HG03378 (cell line): Measurements from ENCODE around the gene SYNDIG1L.
"Not testable (repeated sequence)": the region's sequence is repeated elsewhere in the genome, so short reads cannot be mapped to it uniquely, and the experiment has no call there.

Experiments used
- ATAC-seq: cut with Tn5 transposase; IDR thresholded peaks from one replicate; pipeline ENCODE4 v1.9.1; 2021; ENCODE audit warnings: mild to moderate bottlenecking, moderate library complexity; ENCODE audit not compliant: unreplicated experiment

SYNDIG1L gene

DNA sequence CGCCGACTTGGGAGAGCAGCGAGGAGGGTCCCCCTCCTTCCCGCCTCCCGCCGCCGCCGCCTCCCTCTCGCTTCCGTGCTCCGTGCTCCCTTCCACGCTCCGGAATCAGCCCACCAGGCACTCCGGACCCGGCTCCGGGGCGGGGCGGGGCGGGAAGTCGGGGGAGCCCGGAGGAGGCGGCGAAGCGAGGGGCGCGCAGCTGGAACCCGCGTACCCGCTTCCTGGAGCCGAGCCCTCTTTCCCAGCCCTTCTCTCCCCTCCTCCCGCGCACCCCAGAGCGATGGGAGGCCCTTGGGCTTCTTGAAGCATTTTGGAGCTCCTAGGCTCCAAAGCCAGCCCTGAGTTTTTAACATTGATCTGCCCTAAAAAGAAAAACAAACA lies at the start of gene SYNDIG1L:
Gene SYNDIG1L (minus strand): TSS at position 9 of the 381 bp plus-strand sequence. CDS start 16,466 bp downstream, outside the sequence.
- ATAC-seq, result no peak

DNA sequence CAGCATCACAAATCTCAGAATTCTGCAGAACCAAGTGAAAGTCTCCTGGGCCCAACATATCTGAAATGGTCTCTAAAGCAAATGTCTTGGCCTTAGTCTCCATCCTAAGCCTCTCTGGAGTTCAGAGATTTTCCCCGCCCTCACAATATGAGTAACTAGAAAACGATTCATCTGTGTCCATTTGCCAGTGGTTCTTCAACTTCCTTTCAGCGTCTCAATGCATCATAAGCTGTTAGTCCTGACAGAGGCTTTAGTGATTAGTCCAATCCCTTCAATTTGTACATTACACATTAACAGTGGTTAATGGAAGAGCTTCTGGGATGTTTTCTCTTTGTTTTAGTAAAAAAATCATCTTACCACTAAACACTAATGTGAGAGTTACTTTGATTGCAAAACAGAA lies 49.7 kb upstream of the SYNDIG1L start:
- no peak for ATAC-seq

DNA sequence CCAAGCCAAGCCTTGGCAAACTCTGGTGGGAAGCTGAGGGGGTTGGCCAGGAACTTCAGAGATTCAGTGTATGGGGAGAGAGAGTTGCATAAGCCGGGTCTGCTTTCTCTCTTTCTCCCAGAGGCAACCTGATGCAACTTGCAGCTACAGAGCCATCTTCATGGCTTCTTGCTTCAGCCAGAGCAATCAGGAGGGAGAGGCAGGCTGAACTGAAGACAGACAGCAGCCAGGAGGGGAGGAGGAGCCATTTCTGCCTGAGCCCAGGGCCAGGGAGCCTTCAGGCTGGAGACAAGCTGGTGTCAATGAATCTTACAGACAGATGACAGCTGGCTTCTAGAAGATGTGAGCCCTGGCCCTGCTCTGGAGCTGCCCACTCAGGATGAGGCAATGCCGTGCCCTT lies 48.4 kb upstream of the SYNDIG1L start:
- ATAC-seq, result no peak

GRCh38 chr14:74472601-74473000 lies 46.6 kb upstream of the SYNDIG1L start:
- ATAC-seq, result no peak

DNA sequence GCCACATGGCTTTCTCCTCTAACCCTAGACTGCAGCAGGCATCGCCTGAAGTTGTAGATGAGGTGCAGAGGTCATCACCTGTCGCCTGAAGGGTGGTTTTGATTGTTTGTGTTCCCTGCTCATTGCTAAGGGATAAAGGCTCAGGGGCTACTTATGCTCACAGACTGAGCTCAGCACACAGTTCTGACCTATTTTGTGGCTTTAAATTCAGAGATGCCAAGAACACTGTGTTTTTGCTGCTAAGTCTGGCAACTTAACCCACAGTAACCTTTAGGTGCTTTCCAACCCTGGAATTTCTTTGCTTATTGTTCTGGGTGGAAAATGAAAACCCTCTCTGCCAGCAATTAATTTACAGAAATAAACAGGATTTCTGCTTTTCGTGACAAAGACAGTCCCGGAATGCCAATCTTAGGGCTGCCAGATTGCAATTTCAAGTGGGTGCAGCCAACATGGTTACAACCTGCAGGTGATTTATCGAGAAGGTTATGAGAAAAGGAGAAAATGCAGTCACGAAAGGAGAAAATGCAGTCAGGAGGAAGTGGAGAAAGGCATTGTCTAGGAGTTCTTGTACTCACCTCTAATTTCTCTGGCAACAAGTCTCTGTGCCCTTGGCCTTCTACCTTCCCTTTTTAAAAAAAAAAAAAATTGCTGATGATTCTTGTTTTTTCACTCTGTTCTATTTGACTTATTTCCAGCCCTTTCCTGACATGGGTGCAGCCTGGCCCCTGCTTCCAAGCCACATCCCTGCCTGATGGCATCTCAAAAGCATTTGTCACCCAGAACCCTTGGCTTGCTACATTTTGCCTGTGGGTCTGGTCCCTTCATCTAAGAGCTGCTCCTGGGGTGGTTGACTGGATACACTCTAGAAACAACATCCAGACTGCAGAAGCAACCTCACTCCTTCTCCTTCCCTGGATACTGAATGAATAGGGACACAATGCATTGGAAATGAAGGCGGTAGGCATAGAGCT lies 43.8 kb upstream of the SYNDIG1L start:
- ATAC-seq, result no peak

- ATAC-seq, result no peak
Observed at GRCh38 chr14:74468513-74468912, 42.5 kb upstream of the SYNDIG1L start.

DNA sequence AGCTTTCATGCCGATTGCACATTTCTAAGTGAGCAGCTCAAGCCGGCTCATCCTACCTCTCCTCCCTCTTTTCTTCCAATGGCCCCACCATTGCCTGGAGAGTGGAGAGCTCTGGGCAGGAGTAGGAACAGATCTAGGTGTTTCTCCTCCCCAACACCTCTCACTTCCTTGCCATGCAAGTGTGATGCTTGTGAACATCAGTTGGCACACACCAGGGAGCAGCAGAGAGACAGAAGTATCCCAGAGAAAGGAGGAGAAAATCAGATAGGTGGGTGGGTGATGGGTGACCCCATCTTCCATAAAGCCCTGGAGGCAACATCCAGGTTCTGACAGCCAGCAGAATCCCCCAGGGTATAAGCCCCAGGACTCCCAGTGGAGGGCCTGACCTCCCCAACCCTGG lies 39.3 kb upstream of the SYNDIG1L start:
- no peak for ATAC-seq

GRCh38 chr14:74464785-74465184 lies 38.8 kb upstream of the SYNDIG1L start:
- ATAC-seq, result no peak

DNA sequence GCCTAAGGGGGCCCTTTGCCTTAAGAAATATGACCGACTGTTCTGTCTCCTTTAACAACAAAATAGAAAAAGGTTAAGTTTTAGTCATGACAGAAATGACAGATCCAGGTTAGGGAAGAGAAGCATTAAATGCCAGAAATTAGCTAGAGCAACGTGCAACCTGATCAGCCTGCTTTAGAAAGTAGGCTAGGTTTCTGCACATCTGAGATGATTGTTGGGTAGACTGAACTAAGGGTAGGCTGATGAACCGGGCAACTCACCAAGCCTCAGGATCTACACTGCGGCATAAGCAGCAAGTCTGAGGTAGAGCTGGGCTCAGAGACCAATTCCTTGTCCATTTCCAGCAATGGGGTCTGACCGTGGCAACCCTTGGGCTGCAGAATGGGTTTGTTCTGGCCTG lies 37.7 kb upstream of the SYNDIG1L start:
- no peak for ATAC-seq

DNA sequence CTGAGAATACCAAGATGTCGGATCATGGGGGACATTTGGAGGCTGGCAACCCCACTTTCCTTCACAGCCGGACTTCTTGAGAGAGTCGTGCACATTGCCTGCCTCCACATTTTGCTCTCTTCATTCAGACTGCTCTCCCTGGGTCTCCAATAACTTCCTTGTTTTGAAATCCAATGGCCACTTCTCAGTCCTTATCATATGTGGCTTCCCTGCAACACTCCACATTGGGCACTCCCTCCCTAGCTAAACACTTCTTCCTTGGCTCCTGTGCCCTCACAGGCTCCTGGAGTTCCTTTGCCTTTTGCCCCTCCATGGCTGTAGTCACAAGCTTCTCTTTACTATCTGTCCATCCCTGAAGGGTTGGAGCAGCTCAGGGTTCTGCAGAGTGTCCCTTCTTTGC lies 37.0 kb upstream of the SYNDIG1L start:
- no peak for ATAC-seq

DNA sequence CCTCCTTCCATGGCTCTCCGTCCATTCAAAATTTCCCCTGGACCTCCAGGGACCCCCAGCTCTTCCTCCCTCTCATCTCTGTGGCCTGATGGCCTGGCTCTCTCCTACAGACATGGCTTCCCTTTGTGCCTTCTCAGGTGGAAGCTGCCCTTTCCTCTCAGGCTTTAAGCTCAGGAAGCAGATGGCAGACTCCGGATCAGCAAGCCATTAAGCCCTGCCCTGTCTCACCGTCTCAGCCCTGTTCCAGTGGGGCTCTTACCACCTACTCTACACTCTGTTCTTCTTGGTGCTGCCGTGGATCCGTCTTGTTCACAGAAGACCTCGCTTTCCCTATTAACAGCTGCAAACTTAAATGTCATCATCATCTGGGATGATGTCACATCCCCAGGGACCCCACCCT lies 34.0 kb upstream of the SYNDIG1L start:
- ATAC-seq, result no peak

DNA sequence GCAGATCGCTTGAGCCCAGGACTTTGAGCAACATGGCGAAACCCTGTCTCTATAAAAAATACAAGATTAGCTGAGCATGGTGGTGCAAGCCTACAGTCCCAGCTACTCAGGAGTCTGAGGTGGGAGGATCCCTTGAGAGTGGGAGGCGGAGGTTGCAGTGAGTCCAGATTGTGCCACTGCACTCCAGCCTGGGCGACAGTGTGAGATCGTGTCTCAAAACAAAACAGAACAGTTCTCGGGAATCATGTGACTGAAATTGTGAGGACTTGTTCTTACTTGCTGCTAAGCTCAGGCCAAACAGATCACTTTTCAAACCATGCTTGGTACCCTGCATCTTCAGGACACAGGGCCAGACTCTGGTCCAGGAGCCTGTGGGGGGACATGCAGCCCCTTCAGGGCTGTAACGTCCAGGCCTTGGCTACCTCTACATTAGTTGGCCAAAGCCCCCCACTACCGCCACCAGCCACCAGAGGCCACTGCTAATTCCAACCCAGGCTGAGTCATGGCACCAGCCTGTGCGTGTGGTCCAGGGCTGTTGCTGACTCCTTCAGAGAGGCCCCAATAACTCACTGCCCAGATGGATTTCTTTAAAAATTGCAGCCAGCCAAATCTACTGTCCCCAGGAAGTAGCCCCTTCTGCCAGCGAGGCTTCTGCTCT lies 33.4 kb upstream of the SYNDIG1L start:
- no peak for ATAC-seq

- no peak for ATAC-seq
Observed at GRCh38 chr14:74457565-74457895, 31.5 kb upstream of the SYNDIG1L start.

- no peak for ATAC-seq
Observed at GRCh38 chr14:74456684-74457564, 30.9 kb upstream of the SYNDIG1L start.

GRCh38 chr14:74454397-74454796 lies 28.4 kb upstream of the SYNDIG1L start:
- ATAC-seq, result not testable (repeated sequence)

GRCh38 chr14:74444866-74445265 lies 18.9 kb upstream of the SYNDIG1L start:
- ATAC-seq, result no peak

DNA sequence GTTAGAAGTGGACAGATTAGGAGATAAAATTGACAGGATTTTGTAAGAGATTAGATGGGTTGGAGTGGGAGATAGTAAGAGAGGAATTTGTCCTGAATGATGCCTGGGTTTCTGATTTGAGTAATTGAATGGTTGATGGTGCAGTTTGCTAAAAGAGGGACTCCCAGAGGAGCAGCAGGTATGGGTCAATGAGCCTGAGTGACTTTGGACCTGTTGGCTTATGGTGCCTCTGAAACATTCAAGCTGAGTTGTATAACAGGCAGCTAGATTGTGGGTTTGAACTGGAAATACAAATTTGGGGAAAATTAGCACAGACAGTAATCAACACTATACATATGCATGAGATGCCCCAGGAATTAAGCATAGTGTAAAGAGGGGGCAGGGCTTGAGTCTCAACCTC lies 16.7 kb upstream of the SYNDIG1L start:
- no peak for ATAC-seq

- ATAC-seq, result no peak
Observed at GRCh38 chr14:74441113-74441512, 15.1 kb upstream of the SYNDIG1L start.

DNA sequence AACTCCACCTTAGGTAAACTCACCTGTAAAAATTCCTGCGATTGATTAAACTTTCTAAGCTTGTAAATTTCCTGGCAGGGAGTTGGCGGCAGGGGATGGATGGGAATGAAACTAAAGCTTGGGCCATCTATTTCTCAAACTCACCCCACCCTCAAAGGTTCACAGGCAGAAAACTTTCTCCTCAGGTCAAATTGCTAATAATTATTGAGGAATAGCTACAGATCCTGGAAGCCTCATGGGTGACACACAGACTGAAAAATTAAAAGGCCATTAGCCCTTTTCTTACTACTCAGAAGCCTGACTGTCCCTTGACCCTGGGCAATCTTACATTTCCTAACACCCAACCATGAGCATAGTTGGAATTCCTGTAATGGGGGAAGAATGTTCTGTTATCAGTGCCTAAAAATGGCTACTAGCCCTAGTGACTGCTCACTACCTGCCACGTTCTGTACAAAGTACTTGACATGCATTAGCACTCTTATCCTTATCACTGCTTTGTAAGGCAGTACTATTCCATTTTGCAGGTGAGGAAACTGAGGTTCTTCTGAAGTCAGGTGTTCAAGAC lies 12.4 kb upstream of the SYNDIG1L start:
- ATAC-seq, result no peak

DNA sequence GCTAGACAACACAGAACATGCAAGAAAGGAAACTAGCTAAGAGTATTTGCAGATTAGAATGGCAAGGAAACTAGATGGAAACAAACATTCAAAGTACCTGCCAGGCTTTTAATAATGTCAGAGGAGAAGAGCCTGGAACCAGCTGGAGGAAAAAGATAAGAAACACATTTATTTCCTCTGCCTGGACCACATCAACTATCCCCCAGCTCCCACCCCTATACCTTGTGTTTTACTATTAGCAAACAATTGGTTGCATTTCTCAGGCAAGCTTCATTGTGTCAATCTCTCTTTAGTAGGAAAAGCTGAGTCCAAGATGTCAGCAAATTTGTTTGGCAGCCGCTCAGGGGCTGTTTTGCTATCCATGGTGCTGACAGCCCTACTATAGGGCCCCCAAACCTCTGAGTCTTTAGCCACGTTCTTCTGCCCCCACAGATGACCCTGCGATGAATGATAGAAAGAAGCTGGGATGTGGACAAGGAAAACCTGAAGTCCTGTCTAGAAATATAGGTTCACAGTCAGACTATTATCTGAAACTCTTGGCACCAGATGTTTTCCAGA lies 11.6 kb upstream of the SYNDIG1L start:
- no peak for ATAC-seq

- ATAC-seq, result no peak
Observed at GRCh38 chr14:74434294-74434693, 8.3 kb upstream of the SYNDIG1L start.
